SK-N-SH treated with all-trans-retinoic acid at 6 μM for 48 hours (cell line): ENCODE data around the gene RAX2.

Experiments
- ATAC-seq: fragments of 200-7000 bp; cut with Tn5 transposase; 3 replicates; pipeline ENCODE4 v1.9.1; 2020; ENCODE audit warnings: mild to moderate bottlenecking, moderate library complexity
- ARNTL ChIP-seq: fragments of 450-650 bp; formaldehyde crosslinking; IDR thresholded peaks from 2 replicates; pipeline ENCODE4 v1.5.0; 2020; ENCODE audit warnings: low read depth, mild to moderate bottlenecking, moderate library complexity, borderline replicate concordance
- CSDC2 ChIP-seq: fragments of 250-450 bp; sonication (Bioruptor Pico); IDR thresholded peaks from 2 replicates; pipeline ENCODE4 v1.5.0; 2020; ENCODE audit warnings: mild to moderate bottlenecking, moderate library complexity
- CSRNP3 ChIP-seq: fragments of 250-450 bp; sonication (Bioruptor Pico); IDR thresholded peaks from 2 replicates; pipeline ENCODE4 v1.5.1; 2021; ENCODE audit warnings: mild to moderate bottlenecking, moderate library complexity
- ESRRG ChIP-seq: fragments of 250-450 bp; sonication (Bioruptor Pico); IDR thresholded peaks from 2 replicates; pipeline ENCODE4 v1.6.1; 2021; ENCODE audit warnings: mild to moderate bottlenecking
- GLIS3 ChIP-seq: fragments of 250-450 bp; sonication (Bioruptor Pico); IDR thresholded peaks from 2 replicates; pipeline ENCODE4 v1.5.0; 2020; ENCODE audit warnings: mild to moderate bottlenecking, moderate library complexity
- ISL1 ChIP-seq: fragments of 250-450 bp; sonication (Bioruptor Pico); IDR thresholded peaks from 2 replicates; pipeline ENCODE4 v2.1.2; 2022; ENCODE audit warnings: mild to moderate bottlenecking, moderate library complexity
- OSR1 ChIP-seq: fragments of 250-450 bp; sonication (Bioruptor Pico); IDR thresholded peaks from 2 replicates; pipeline ENCODE4 v1.8.0; 2022; ENCODE audit warnings: moderate library complexity, mild to moderate bottlenecking, inconsistent platforms
- PATZ1 ChIP-seq: fragments of 250-450 bp; sonication (Bioruptor Pico); IDR thresholded peaks from 2 replicates; pipeline ENCODE4 v1.8.0; 2020; ENCODE audit warnings: mild to moderate bottlenecking, moderate library complexity, borderline replicate concordance
- POU6F1 ChIP-seq: fragments of 250-450 bp; sonication (Bioruptor Pico); IDR thresholded peaks from 2 replicates; pipeline ENCODE4 v1.8.0; 2021; ENCODE audit warnings: low read depth, mild to moderate bottlenecking, moderate library complexity, borderline replicate concordance
- RARB ChIP-seq: fragments of 250-450 bp; sonication (Bioruptor Pico); IDR thresholded peaks from 2 replicates; pipeline ENCODE4 v1.8.0; 2021; ENCODE audit warnings: mild to moderate bottlenecking, moderate library complexity
- SNAI2 ChIP-seq: fragments of 250-450 bp; sonication (Bioruptor Pico); IDR thresholded peaks from 2 replicates; pipeline ENCODE4 v1.5.0; 2020; ENCODE audit warnings: mild to moderate bottlenecking, moderate library complexity
- TOX ChIP-seq: fragments of 250-450 bp; sonication (Bioruptor Pico); IDR thresholded peaks from 2 replicates; pipeline ENCODE4 v1.8.0; 2021; ENCODE audit warnings: mild to moderate bottlenecking, moderate library complexity, borderline replicate concordance
- TSHZ2 ChIP-seq: fragments of 250-450 bp; sonication (Bioruptor Pico); IDR thresholded peaks from 2 replicates; pipeline ENCODE4 v1.5.0; 2020; ENCODE audit warnings: mild to moderate bottlenecking, moderate library complexity
- ZC3H10 ChIP-seq: fragments of 250-450 bp; sonication (Bioruptor Pico); IDR thresholded peaks from 2 replicates; pipeline ENCODE4 v1.5.1; 2021; ENCODE audit warnings: mild to moderate bottlenecking, moderate library complexity
- ZFP30 ChIP-seq: fragments of 450-650 bp; formaldehyde crosslinking; IDR thresholded peaks from 2 replicates; pipeline ENCODE4 v1.5.0; 2022; ENCODE audit warnings: mild to moderate bottlenecking, moderate library complexity
- ZNF565 ChIP-seq: fragments of 450-650 bp; formaldehyde crosslinking; conservative IDR thresholded peaks from 2 replicates; pipeline ENCODE4 v1.5.0; 2020; ENCODE audit warnings: low read depth, mild to moderate bottlenecking, moderate library complexity

Gene RAX2

GRCh38 chr19:3774621-3775373 lies 2.8 kb upstream of the RAX2 start:
- ATAC-seq = no peak
- no peak for TF ChIP-seq SNAI2 (CRISPR knock-in tag)
- no peak for TF ChIP-seq ZC3H10 (CRISPR knock-in tag)
- no peak for TF ChIP-seq CSDC2
- no peak for TF ChIP-seq RARB (CRISPR knock-in tag)
- no peak for TF ChIP-seq GLIS3 (CRISPR knock-in tag)
- no peak for TF ChIP-seq OSR1 (CRISPR knock-in tag)
- no peak for TF ChIP-seq ESRRG (CRISPR knock-in tag)
- TF ChIP-seq ISL1 (CRISPR knock-in tag) = no peak
- no peak for TF ChIP-seq ARNTL
- TF ChIP-seq POU6F1 (CRISPR knock-in tag) = no peak
- TF ChIP-seq TSHZ2 (CRISPR knock-in tag) = no peak
- TF ChIP-seq ZFP30 (CRISPR knock-in tag) = no peak
- no peak for TF ChIP-seq TOX
- TF ChIP-seq ZNF565 (CRISPR knock-in tag) = no peak

- ATAC-seq = no peak
- TF ChIP-seq TOX (no peak), CSRNP3 (CRISPR knock-in tag) (no peak), PATZ1 (CRISPR knock-in tag) (no peak), TSHZ2 (CRISPR knock-in tag) (no peak), CSDC2 (no peak), ZFP30 (CRISPR knock-in tag) (no peak)
Observed at GRCh38 chr19:3773814-3774515, 1.9 kb upstream of the RAX2 start.
